Body of pancreas (tissue), 4 donors: ENCODE measurements around the gene SLC38A2. TPM values are rescaled to one million over a fixed set of nuclear protein-coding genes. Genes with fewer than 3 reads are reported as not detected.

Experiments
- ATAC-seq: fragments of 150-250 bp; one replicate; pipeline ENCODE4 v1.9.1; 2016
- DNase-seq, 4 donors: peaks; one replicate each; pipeline ENCODE4 v3.0.0-alpha.2; 2019
- H3K27ac ChIP-seq, 4 donors: fragments of 200-600 bp; sonication (generic); 1 replicate in 3 of 4; 2 replicates in 1 of 4; pipeline versions ENCODE4 v1.5.1 to v1.6.1; 2016 to 2019; ENCODE audit warnings: mild to moderate bottlenecking in 1 of 4, mixed read lengths in 1 of 4, moderate library complexity in 1 of 4
- H3K27me3 ChIP-seq, 2 donors: fragments of 200-600 bp; sonication (generic); one replicate each; pipeline ENCODE4 v1.6.0; 2016; ENCODE audit warnings: mild to moderate bottlenecking in 1 of 2
- H3K36me3 ChIP-seq, 2 donors: fragments of 200-600 bp; sonication (generic); replicated peaks in 1 of 2; 2 replicates each; pipeline ENCODE4 v1.5.1; 2016; ENCODE audit warnings: low read depth in 2 of 2; ENCODE audit not compliant: insufficient read depth in 1 of 2
- H3K4me1 ChIP-seq: fragments of 200-600 bp; sonication (generic); one replicate; pipeline ENCODE4 v1.6.0; 2016
- H3K4me3 ChIP-seq, 2 donors: fragments of 200-600 bp; sonication (generic); 1 replicate in 1 of 2; 2 replicates in 1 of 2; pipeline ENCODE4 v1.5.1; 2016 to 2019
- H3K9me3 ChIP-seq, 3 donors: fragments of 200-600 bp; sonication (generic); 1 replicate in 2 of 3; 2 replicates in 1 of 3; pipeline ENCODE4 v1.5.1; 2016
- CTCF ChIP-seq, 7 experiments: fragments of 450-650 bp in 4 of 7; fragments of 200-600 bp in 3 of 7; sonication (generic) in 3 of 7; IDR thresholded peaks; one replicate each; pipeline ENCODE4 v1.5.1; 2016 to 2019; ENCODE audit warnings: antibody characterized with exemption in 7 of 7
- POLR2A ChIP-seq, 3 donors: fragments of 450-650 bp; IDR thresholded peaks; one replicate each; pipeline ENCODE4 v1.6.1; 2016; ENCODE audit warnings: antibody characterized with exemption in 3 of 3, mild to moderate bottlenecking in 2 of 3
- WGBS, 2 donors: methylation state at CpG; one replicate each; pipeline ENCODE4 v1.1.5; 2017; 5-methylcytosine and 5-hydroxymethylcytosine counted together
- intact Hi-C: fragments of 100-400 bp; cut with DNase I; formaldehyde crosslinking; loops from one replicate; pipeline ENCODE4 v1.15.1; 2023
- total RNA-seq, 2 donors: library from RNA; depleted of rRNA; stranded (reverse); fragments of >200 nt; gene quantifications; one replicate each; pipeline ENCODE4 v1.1.0, GENCODE V29; 2016

The SLC38A2 gene
- total RNA-seq, 2 donors from 2014 or later: 184 to 203 TPM

GRCh38 chr12:46408441-46408840 is 35.9 kb upstream of the SLC38A2 start:
- intact Hi-C loops: no loop called here
- WGBS, 2 donors: 74 to 85% methylated on average over 4 of the region's 4 CpGs
- ATAC-seq: no peak
- peaks cover 1% of the 10 kb centered on the region for H3K4me1 ChIP-seq
- DNase-seq: no peak
- no peak overlapping the region for H3K27ac ChIP-seq
- no peak for TF ChIP-seq POLR2A (IDR thresholded peaks at IDR 0.05)
- TF ChIP-seq CTCF (IDR thresholded peaks at IDR 0.05): no peak
- no peak overlapping the region for H3K4me3 ChIP-seq
- H3K9me3 ChIP-seq: no peaks in the 10 kb centered on the region
- H3K27me3 ChIP-seq: no peaks in the 10 kb centered on the region
- H3K36me3 ChIP-seq: no peaks in the 10 kb centered on the region

GRCh38 chr12:46407361-46407760 is 34.8 kb upstream of the SLC38A2 start:
- H3K9me3 ChIP-seq: no peaks in the 10 kb centered on the region
- peaks cover 9% of the 10 kb centered on the region for H3K4me1 ChIP-seq
- H3K36me3 ChIP-seq: no peaks in the 10 kb centered on the region
- H3K27ac ChIP-seq: no peak overlapping the region
- H3K4me3 ChIP-seq: no peak overlapping the region
- WGBS, 2 donors: 85 to 93% methylated on average over 2 of the region's 2 CpGs
- DNase-seq (no peak), ATAC-seq (no peak)
- H3K27me3 ChIP-seq: no peaks in the 10 kb centered on the region
- intact Hi-C loops: no loop called here
- no peak for TF ChIP-seq CTCF (IDR thresholded peaks at IDR 0.05)
- no peak for TF ChIP-seq POLR2A (IDR thresholded peaks at IDR 0.05)

GRCh38 chr12:46406352-46407027 is 33.9 kb upstream of the SLC38A2 start:
- no peak overlapping the region for H3K4me3 ChIP-seq
- no peak for ATAC-seq
- intact Hi-C loops: no loop called here
- TF ChIP-seq POLR2A (IDR thresholded peaks at IDR 0.05) (no peak), CTCF (IDR thresholded peaks at IDR 0.05) (no peak)
- peaks cover 17% of the 10 kb centered on the region for H3K4me1 ChIP-seq
- WGBS, 2 donors: 44 to 69% methylated on average over 1 of the region's 1 CpG
- H3K27me3 ChIP-seq: no peaks in the 10 kb centered on the region
- no peaks in the 10 kb centered on the region for H3K9me3 ChIP-seq
- no peak for DNase-seq
- H3K27ac ChIP-seq: no peak overlapping the region
- no peaks in the 10 kb centered on the region for H3K36me3 ChIP-seq

- Histone ChIP-seq H3K9me3 (no peaks in the 10 kb centered on the region), H3K36me3 (no peaks in the 10 kb centered on the region), H3K27me3 (no peaks in the 10 kb centered on the region), H3K4me3 (no peak overlapping the region), H3K4me1 (peaks cover 19% of the 10 kb centered on the region), H3K27ac (no peak overlapping the region)
- ATAC-seq: no peak
- intact Hi-C loops: no loop called here
- TF ChIP-seq CTCF (IDR thresholded peaks at IDR 0.05) (no peak), POLR2A (IDR thresholded peaks at IDR 0.05) (no peak)
- DNase-seq: no peak
- 73 to 97% methylated on average over 5 of the region's 5 CpGs for WGBS, 2 donors
These were observed 32.2 kb upstream of the SLC38A2 start for GRCh38 chr12:46404733-46405132.

- Histone ChIP-seq H3K4me3 (no peak overlapping the region), H3K27ac (no peak overlapping the region), H3K27me3 (no peaks in the 10 kb centered on the region), H3K4me1 (peaks cover 19% of the 10 kb centered on the region), H3K9me3 (no peaks in the 10 kb centered on the region), H3K36me3 (no peaks in the 10 kb centered on the region)
- ATAC-seq: no peak
- intact Hi-C loops: no loop called here
- TF ChIP-seq CTCF (IDR thresholded peaks at IDR 0.05) (no peak), POLR2A (IDR thresholded peaks at IDR 0.05) (no peak)
- 57 to 67% methylated on average over 1 of the region's 1 CpG for whole genome bisulfite sequencing, 2 donors
- DNase-seq: no peak
These were observed 31.7 kb upstream of the SLC38A2 start for GRCh38 chr12:46404225-46404631.
